GM12864 (cell line): ENCODE data around the gene LRP6.
"Not testable (repeated sequence)": the region's sequence is repeated elsewhere in the genome, so short reads cannot be mapped to it uniquely, and the experiment has no call there.

ENCODE experiments used
- DNase-seq: peaks from one replicate; pipeline ENCODE4 v3.0.0-alpha.2; 2011; ENCODE audit warnings: low read depth
- H3K4me3 ChIP-seq: 2 replicates; pipeline ENCODE4 v1.5.1; 2011; ENCODE audit warnings: mild to moderate bottlenecking, low read depth, low read length, control low read depth
- CTCF ChIP-seq: IDR thresholded peaks from 2 replicates; pipeline ENCODE4 v1.5.1; 2011; ENCODE audit warnings: low read depth, mild to moderate bottlenecking, moderate library complexity, low read length, control low read depth, inconsistent platforms; ENCODE audit errors: missing control alignments

LRP6 gene

GRCh38 chr12:12266873-12267741, at the start of gene LRP6:
LRP6 (minus strand) TSS chr12:12267044; CDS start chr12:12266735, 309 bp downstream.
- no peak for TF ChIP-seq CTCF
- peak within 1 kb of the TSS; percentile 84 for H3K4me3 ChIP-seq
- peak; percentile 59 for DNase-seq

- no peak for DNase-seq
- no peak overlapping the region for H3K4me3 ChIP-seq
- no peak for TF ChIP-seq CTCF
Measured at GRCh38 chr12:12315838-12316237, 49.0 kb upstream of the LRP6 start.

GRCh38 chr12:12310695-12311094, 43.9 kb upstream of the LRP6 start:
- not testable (repeated sequence) for H3K4me3 ChIP-seq, DNase-seq

GRCh38 chr12:12305568-12306300, 38.9 kb upstream of the LRP6 start:
- DNase-seq, result no peak
- H3K4me3 ChIP-seq, result no peak overlapping the region
- no peak for TF ChIP-seq CTCF

- no peak for DNase-seq
- H3K4me3 ChIP-seq, result no peak overlapping the region
- no peak for TF ChIP-seq CTCF
Measured at GRCh38 chr12:12302976-12303375, 36.1 kb upstream of the LRP6 start.

- no peak for DNase-seq
- TF ChIP-seq CTCF, result no peak
- H3K4me3 ChIP-seq, result no peak overlapping the region
Measured at GRCh38 chr12:12301122-12301521, 34.3 kb upstream of the LRP6 start.

- no peak for TF ChIP-seq CTCF
- no peak for DNase-seq
- no peak overlapping the region for H3K4me3 ChIP-seq
Measured at GRCh38 chr12:12297201-12297830, 30.5 kb upstream of the LRP6 start.
